Measurements from ENCODE around the gene C6orf47.

Gene C6orf47

GRCh38 chr6:31705931-31706330 lies 45.4 kb upstream of the C6orf47 start:
- Histone ChIP-seq H3K4me3 (ENCODE audit: low read depth, low read length) (no peak overlapping the region), H3K27ac (no peak overlapping the region), H3K36me3 (ENCODE audit: control insufficient read depth, insufficient read depth, low read length) (no peaks in the 10 kb centered on the region), H3K9ac (no peak overlapping the region), H3K4me2 (ENCODE audit: low read length) (no peak overlapping the region), H3K79me2 (peaks cover 9% of the 10 kb centered on the region), H3K4me1 (peaks cover 12% of the 10 kb centered on the region), H3K9me3 (ENCODE audit: control insufficient read depth, low read length) (no peaks in the 10 kb centered on the region), H2AFZ (no peak overlapping the region), H3K27me3 (ENCODE audit: control insufficient read depth, insufficient read depth, low read length) (no peaks in the 10 kb centered on the region)
- no peak for TF ChIP-seq CTCF (IDR thresholded peaks at IDR 0.05)

GRCh38 chr6:31702819-31703716 lies 42.5 kb upstream of the C6orf47 start, which contains the start of gene ABHD16A:
ABHD16A (minus strand) TSS chr6:31703324; CDS start chr6:31703281, 43 bp downstream.
- H3K4me3 ChIP-seq (ENCODE audit: low read depth, low read length), result peak within 1 kb of the TSS; percentile 88
- H3K4me2 ChIP-seq (ENCODE audit: low read length), result peak within 1 kb of the TSS; percentile 82
- peaks cover 12% of the 10 kb centered on the region for H3K4me1 ChIP-seq
- peaks cover 11% of the 10 kb centered on the region for H3K79me2 ChIP-seq
- no peaks in the 10 kb centered on the region for H3K27me3 ChIP-seq (ENCODE audit: control insufficient read depth, insufficient read depth, low read length)
- H3K9ac ChIP-seq, result peak within 1 kb of the TSS; percentile 94
- H3K9me3 ChIP-seq (ENCODE audit: control insufficient read depth, low read length), result no peaks in the 10 kb centered on the region
- TF ChIP-seq CTCF (IDR thresholded peaks at IDR 0.05), result peak; percentile 27
- peak within 1 kb of the TSS; percentile 96 for H3K27ac ChIP-seq
- H2AFZ ChIP-seq, result peak within 1 kb of the TSS; percentile 96
- H3K36me3 ChIP-seq (ENCODE audit: control insufficient read depth, insufficient read depth, low read length), result no peaks in the 10 kb centered on the region

DNA sequence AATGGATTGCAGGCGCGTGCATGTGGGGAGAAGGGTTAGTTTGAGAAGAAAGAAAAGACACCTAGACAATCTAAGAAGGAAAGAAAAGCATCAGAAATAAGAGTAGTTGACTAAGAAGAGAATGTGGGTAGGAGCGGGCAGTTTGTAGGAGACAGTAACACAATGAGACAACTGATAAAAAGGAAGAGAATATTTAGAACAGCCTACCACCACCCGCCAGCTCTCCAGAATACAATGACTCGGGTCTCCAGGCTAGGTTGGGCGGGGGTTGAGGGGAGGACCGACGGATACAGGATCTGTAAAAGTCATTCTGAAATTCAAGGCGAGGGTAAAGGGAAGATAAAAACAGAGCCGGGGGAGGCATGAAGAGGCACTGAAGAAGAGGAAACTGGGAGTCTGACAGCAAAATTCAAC lies 41.8 kb upstream of the C6orf47 start:
- Histone ChIP-seq H3K9ac (peak overlapping the region; percentile 94), H3K79me2 (peaks cover 11% of the 10 kb centered on the region), H3K27ac (peak overlapping the region; percentile 96), H3K9me3 (ENCODE audit: control insufficient read depth, low read length) (no peaks in the 10 kb centered on the region), H3K27me3 (ENCODE audit: control insufficient read depth, insufficient read depth, low read length) (no peaks in the 10 kb centered on the region), H3K4me2 (ENCODE audit: low read length) (peak overlapping the region; percentile 82), H2AFZ (peak overlapping the region; percentile 96), H3K4me3 (ENCODE audit: low read depth, low read length) (peak overlapping the region; percentile 88), H3K4me1 (peaks cover 12% of the 10 kb centered on the region), H3K36me3 (ENCODE audit: control insufficient read depth, insufficient read depth, low read length) (no peaks in the 10 kb centered on the region)
- TF ChIP-seq CTCF (IDR thresholded peaks at IDR 0.05), result no peak

DNA sequence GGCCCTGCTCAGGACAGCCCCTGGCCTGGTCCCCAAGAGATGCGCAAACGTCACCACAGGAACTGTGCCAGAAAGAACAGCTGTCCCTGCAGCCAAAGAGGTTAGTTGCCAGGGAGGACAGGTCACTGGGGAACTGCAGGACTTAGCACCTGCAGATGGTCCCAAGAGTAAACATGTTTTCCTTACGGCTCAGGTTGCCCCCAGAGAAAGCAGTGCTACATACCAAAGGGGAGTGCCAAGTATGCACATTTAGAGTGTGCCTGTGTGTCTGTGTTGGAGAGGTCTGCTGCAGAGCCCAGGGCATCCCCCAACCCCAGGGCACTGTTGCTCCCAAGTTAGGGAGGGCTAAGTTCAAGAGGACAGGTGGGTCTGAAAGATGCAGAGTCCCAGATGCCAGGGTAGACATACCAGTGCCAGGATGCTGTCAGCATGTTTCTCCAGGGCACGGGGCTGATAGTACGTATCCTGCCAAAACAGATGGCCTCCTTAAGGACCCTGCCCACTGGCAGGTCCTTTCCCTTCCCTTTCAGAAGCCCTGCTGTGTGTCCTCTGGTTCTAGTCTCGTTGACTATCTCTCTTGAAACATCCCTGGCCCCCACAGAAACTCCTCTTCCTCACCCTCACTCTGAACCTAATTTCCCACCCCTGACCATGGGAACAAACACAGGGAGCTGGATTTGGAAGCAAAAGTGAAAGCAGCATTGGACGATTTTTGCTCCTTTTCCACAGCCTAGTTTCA lies 41.3 kb upstream of the C6orf47 start:
- Histone ChIP-seq H3K9me3 (ENCODE audit: control insufficient read depth, low read length) (no peaks in the 10 kb centered on the region), H3K27ac (peak overlapping the region; percentile 96), H3K79me2 (peaks cover 11% of the 10 kb centered on the region), H2AFZ (peak overlapping the region; percentile 96), H3K36me3 (ENCODE audit: control insufficient read depth, insufficient read depth, low read length) (no peaks in the 10 kb centered on the region), H3K27me3 (ENCODE audit: control insufficient read depth, insufficient read depth, low read length) (no peaks in the 10 kb centered on the region), H3K9ac (no peak overlapping the region), H3K4me3 (ENCODE audit: low read depth, low read length) (peak overlapping the region; percentile 88), H3K4me1 (peaks cover 12% of the 10 kb centered on the region), H3K4me2 (ENCODE audit: low read length) (peak overlapping the region; percentile 82)
- TF ChIP-seq CTCF (IDR thresholded peaks at IDR 0.05), result no peak
